Activated CD4-positive, alpha-beta T cell treated with anti-CD3 and anti-CD28 coated beads, Interleukin-2, amount 10 ng/mL, durations not matched to agents 7 days and 5 days (primary cell): ENCODE results near the gene SLX9. TPM values are rescaled to one million over a fixed set of nuclear protein-coding genes. Genes with fewer than 3 reads are reported as not detected.
"Not testable (repeated sequence)": the region's sequence is repeated elsewhere in the genome, so short reads cannot be mapped to it uniquely, and the experiment has no call there.

Experiments
- CTCF ChIA-PET: fragments of 350-600 bp; sonication (Branson Sonifier 250); formaldehyde crosslinking; loops from one replicate; lab custom pipeline; 2021; ENCODE audit warnings: antibody characterized with exemption; lab: Charles Lee
- POLR2A ChIA-PET: fragments of 350-600 bp; sonication (Branson Sonifier 250); formaldehyde crosslinking; loops from one replicate; lab custom pipeline; 2021; ENCODE audit warnings: antibody characterized with exemption; lab: Charles Lee
- DNase-seq: peaks from one replicate; pipeline ENCODE4 v3.0.0-alpha.2; 2020
- H3K27ac Mint-ChIP-seq: one replicate; pipeline ENCODE4 v1.8.0; 2021; ENCODE audit warnings: mild to moderate bottlenecking, moderate library complexity, mixed read lengths
- H3K27me3 Mint-ChIP-seq: one replicate; pipeline ENCODE4 v1.8.0; 2021; ENCODE audit warnings: mixed read lengths
- H3K36me3 Mint-ChIP-seq: one replicate; pipeline ENCODE4 v1.8.0; 2021; ENCODE audit warnings: low read depth, mixed read lengths
- H3K4me1 Mint-ChIP-seq: one replicate; pipeline ENCODE4 v1.8.0; 2021; ENCODE audit warnings: mixed read lengths
- H3K4me3 Mint-ChIP-seq: one replicate; pipeline ENCODE4 v1.8.0; 2021; ENCODE audit warnings: mild to moderate bottlenecking, moderate library complexity, mixed read lengths
- H3K9me3 Mint-ChIP-seq: one replicate; pipeline ENCODE4 v1.8.0; 2021; ENCODE audit warnings: mixed read lengths
- total RNA-seq, 2 experiments: library from RNA; stranded (reverse); gene quantifications; one replicate each; pipeline ENCODE4 v1.2.3, GENCODE V29; 2021

The SLX9 gene
- total RNA-seq, 2 experiments from 2014 or later, result 32.7 to 39.8 TPM

DNA sequence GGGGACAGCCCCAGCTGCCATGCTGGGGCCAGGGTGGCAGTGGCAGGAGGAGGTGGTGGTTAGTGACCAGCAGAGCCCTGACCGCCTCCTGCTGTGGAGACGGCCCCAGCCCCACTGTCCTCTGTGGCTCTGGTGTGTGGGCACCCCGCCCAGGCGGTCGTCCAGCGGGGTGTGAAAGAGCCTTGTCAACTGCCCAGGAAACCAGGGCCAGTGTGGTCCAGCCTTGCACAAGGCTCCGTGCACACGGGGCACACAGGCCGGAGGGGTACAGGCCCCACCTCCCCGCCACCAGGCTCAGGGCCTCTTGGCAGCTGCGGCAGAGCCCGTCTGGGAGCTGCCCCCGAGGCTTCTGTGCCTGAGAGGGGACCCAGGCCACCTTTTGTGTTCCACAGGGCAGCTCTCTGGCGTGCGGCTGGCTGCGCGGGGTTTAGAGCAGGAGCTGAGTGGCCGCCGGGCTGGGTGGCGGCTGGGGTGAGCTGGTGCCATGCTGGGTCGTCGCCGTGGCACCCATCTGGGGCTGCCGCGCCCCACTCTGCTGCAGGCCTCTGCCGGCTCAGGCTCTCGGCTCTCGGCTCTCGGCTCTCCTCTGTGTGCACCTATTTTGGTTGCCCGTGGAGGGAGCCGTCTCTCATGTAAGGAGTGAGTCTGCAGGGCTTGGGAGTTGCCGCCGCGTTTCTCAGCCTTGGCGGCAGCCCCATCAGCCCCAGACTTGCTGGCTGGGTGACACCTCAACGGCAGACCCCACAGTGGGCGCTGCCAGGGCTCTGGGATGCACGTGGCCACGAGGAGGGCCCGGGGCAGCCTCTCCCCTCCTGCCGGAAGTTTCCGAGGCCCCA, 36.1 kb downstream of the SLX9 start:
- Mint-ChIP-seq H3K27ac (no peak overlapping the region), H3K27me3 (no peaks in the 10 kb centered on the region), H3K9me3 (no peaks in the 10 kb centered on the region), H3K4me3 (no peak overlapping the region), H3K36me3 (no peaks in the 10 kb centered on the region), H3K4me1 (no peaks in the 10 kb centered on the region)
- ChIA-PET POLR2A (no interaction called here), CTCF (interaction anchor here (1.6 kb wide), 1 partner anchor 12 kb away, joined by 3 read pairs; no protein-coding TSS in a partner anchor)
- DNase-seq, result no peak

DNA sequence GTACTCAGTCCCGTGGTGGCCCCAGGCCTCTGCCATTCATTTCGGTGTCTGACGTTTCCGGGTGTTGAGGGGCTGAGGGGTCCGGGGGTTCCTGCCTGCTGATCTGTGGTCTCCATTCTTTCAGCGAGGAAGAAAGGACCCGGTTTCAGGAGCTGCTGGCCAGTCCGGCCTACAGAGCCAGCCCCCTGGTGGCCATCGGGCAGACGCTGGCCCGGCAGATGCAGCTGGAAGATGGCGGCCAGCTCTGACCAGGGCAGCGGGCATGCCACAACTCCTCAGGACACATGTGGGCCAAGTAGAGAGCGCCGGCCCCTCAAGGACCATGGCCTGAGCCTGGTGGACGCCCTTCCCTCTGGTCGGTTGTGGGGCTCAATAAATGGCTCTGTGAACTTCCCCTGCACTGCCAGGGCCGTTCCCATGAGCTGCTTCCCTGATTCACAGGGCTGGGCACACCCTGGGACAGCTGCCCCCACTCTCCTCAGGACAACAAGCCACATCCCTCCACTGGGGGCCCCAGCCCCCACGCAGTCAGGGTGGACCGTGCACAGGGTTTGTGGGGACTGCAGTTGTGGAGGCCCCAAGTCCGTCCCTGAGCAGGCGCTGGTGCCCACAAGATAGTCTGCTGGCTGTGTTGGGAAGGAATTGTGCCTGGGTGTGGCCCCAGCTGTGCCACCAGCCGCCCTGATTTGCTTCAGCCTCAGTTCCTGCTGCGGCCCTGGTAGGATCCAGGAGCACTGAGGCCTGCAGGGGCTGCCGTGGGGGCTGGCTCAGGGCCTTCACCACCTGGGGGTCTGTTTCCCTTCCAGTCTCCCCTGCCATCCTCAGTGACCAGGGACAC, 36.9 kb downstream of the SLX9 start:
- POLR2A ChIA-PET, H3K27me3 Mint-ChIP-seq, H3K4me3 Mint-ChIP-seq, H3K36me3 Mint-ChIP-seq, H3K27ac Mint-ChIP-seq, H3K4me1 Mint-ChIP-seq, DNase-seq, H3K9me3 Mint-ChIP-seq: not testable (repeated sequence)
- CTCF ChIA-PET, result interaction anchor here (1.6 kb wide), 1 partner anchor 13 kb away, joined by 3 read pairs; no protein-coding TSS in a partner anchor

DNA sequence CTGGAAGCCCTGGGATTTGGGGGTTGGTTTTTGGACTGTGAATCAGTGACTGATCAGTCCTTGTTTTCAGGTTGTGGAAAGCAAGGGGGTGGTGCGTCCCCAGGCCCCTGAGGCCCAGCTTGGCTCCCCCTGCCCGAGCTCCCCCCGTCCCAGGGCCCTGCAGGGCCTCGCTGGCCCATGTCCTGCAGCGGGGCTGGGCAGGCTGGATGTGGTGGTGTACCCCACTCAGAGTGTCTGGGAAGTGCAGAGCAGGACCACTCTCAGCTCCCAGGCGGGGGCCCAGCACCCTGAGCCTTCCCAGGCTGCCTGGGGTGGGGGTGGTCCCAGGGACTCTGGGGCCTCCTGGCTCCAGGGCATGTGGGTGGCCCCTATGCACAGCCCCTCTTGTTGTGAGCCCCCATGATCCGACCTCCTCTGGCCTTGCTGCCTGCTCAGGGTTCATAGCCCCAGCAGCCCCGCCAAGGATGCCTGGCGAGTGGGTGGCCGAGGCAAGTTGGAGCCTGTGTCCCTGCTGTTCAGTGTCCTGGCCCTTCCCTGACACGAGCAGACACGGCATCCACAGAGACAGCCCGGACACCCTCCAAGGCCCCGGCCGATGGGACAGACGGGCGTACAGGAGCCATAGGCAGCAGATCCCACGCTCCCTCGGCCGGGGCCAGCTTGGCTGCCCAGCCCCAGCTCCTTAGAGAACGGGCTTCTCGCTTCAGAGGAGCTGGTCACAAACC, 37.9 kb downstream of the SLX9 start:
- CTCF ChIA-PET, result no interaction called here
- POLR2A ChIA-PET, result no interaction called here
- Mint-ChIP-seq H3K27me3 (no peaks in the 10 kb centered on the region), H3K36me3 (no peaks in the 10 kb centered on the region), H3K4me3 (no peak overlapping the region), H3K4me1 (no peaks in the 10 kb centered on the region), H3K27ac (no peak overlapping the region), H3K9me3 (no peaks in the 10 kb centered on the region)
- DNase-seq, result no peak

DNA sequence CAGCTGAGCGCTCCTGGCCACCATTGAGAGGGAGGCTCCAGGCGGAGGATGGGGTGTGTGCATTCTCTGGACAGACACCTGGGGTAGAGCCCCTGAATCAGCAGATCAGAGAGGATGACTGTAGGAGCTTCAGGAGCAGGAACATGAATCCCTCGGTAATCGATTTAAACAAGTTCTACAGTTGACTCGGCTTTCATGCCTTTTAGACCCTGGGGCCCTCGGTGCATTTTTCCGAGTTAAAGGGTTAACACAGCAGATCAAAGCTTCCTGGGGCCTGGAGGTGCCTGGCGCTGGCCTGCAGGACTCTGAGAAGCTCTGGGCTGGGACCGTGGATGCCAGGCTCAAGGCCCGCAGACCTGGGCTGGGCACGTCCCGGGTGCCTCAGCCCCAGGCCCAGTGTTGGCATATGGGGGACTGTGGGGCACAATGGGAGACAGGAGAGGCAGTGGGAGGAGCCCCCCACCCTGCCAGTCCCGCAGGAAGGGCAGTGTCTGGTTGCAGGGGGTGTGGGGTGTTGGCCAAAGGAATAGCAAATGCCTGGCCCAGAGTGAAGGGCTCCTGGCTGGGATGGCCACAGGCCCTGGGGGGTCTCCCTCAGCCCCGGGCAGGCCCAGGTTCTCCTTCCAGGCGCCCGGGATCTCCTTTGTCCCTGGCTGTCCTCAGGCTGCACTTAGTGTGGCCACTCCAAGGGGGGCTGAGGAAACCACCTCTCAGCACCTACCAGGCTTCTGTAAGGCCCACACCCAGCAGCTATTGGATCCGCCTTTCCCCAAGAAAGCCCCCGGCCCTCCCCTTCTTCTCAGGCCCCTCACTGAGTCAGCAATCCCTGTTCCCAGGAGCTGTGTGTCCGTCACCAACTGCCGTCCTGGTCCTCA, 40.1 kb downstream of the SLX9 start:
- Mint-ChIP-seq H3K27me3 (no peaks in the 10 kb centered on the region), H3K4me1 (no peaks in the 10 kb centered on the region), H3K36me3 (no peaks in the 10 kb centered on the region), H3K4me3 (no peak overlapping the region), H3K9me3 (no peaks in the 10 kb centered on the region), H3K27ac (no peak overlapping the region)
- CTCF ChIA-PET, result interaction anchor here (0.6 to 2.0 kb wide), 2 partner anchors 13 to 291 kb away, joined by 3 to 4 read pairs; no protein-coding TSS in a partner anchor
- DNase-seq, result no peak
- POLR2A ChIA-PET, result no interaction called here

DNA sequence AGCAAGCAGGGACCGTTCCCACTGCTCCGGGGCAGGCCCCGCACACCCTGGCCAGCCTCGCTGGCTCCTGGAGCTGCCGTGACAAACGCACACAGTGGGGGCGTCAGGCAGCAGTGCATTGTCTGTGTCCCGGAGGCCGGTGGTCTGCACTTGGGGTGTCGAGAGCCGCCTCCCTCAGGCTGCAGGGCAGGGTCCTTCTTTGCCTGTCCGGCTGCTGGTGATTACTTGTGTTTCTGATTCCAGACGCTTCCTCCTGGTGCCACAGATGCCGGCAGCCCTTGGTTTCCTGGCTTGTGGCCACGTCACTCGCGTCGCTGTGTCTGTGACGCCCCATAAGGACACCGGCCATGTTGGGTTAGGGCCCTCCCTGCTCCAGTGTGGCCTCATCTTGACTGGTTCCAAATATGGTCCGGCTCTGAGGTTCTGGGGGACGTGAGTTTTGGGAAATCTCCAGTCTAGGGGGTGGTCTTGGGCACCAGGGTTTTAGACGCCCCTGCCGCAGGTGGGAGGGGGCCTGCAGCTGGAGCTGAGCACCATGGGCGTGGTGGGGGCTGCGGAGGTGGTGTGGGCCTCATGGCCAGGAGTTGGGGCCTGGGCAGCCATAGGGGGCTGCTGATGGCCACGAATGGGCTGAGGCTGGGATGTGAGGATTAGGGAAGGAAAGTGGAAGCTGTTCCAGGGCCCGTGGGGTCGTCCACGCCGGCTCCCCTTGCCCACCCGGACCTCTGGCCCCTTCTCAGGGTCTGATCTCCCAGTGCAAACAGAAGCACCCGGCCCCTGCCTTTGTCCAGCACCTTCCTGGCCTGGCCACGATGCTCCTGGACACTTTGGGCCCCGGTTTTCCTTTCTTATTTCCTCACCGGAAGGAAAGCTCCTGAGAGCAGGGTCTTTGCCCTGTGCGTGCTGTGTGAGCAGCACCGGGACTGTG, 41.0 kb downstream of the SLX9 start:
- Mint-ChIP-seq H3K27ac (no peak overlapping the region), H3K4me1 (no peaks in the 10 kb centered on the region), H3K4me3 (no peak overlapping the region), H3K27me3 (no peaks in the 10 kb centered on the region), H3K36me3 (no peaks in the 10 kb centered on the region), H3K9me3 (no peaks in the 10 kb centered on the region)
- no peak for DNase-seq
- ChIA-PET CTCF (interaction anchor here (0.6 to 2.0 kb wide), 2 partner anchors 14 to 290 kb away, joined by 3 to 4 read pairs; no protein-coding TSS in a partner anchor), POLR2A (no interaction called here)

DNA sequence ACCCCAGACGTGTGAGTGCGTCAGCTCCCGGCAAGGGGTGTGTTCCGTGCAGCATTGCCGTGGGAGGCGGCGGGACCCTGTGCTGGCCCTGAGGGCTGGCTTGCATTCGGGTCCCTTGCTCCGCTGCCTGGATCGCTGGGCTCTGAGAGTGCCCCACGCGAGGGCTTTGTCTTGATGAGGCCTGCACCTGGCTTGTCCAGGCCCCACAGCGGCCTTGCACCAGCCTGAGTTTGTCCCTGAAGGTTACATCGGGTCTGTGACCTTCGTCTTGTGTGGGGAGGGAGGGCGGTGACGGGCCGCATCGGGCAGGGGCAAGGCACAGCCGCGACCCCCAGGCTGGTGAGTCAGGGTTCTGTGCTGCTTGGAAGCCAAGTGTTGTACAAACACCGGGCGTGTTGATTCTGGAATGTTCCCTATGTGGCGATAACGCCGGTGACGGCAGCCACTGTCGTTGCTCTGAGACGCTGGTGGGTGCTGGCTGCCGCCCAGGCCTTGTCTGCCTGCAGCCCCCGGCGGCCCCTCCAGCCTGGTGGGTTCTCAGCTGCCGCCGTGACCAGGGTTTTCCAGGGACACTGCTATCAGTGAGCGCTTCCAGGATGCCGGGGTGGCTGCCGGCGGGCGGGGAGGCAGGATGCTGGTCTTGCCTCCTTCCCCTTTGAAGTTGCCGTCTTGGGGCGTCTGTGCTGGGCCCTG, 42.9 kb downstream of the SLX9 start:
- CTCF ChIA-PET, result no interaction called here
- no peaks in the 10 kb centered on the region for H3K9me3 Mint-ChIP-seq
- POLR2A ChIA-PET, result no interaction called here

DNA sequence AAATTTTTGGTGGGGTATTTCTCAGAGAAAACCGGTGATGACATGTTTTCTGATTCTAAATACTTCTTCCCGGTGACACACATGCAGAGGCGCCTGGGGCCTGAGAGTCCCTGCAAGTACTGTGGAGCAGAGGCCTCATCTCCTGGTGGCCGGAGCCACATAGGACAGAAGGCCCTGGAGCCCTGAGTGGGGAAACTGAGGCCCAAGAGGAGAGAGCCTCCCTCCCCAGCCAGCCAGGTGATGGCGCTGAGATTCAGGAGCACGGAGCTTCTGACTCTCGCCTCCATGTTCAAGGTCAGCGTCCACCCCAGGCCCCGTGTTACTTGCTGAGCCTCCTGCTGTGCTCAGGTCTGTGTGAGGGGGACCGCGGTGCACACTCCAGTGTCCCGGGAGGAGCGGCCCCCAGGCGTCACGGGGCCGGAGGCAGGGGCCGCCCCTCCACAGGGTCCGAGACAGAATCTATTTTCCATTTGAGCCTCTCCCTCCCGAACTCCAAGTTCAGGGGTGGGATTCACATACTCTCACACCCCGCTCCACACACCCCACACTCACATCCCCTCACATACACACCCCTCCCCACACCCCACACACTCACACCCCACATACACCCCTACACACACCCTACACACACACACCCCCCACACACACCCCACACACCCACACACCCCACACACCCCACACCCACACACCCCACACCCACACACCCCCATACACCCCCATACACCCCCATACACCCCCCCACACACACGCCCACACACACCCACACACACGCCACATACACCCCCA, 43.8 kb downstream of the SLX9 start:
- Mint-ChIP-seq H3K27me3 (no peaks in the 10 kb centered on the region), H3K4me3 (no peak overlapping the region), H3K27ac (no peak overlapping the region), H3K9me3 (no peaks in the 10 kb centered on the region), H3K4me1 (no peaks in the 10 kb centered on the region), H3K36me3 (no peaks in the 10 kb centered on the region)
- no peak for DNase-seq
- POLR2A ChIA-PET, result no interaction called here
- CTCF ChIA-PET, result no interaction called here

More for the DNA sequence above, 42.9 kb downstream of the SLX9 start:
- DNase-seq, result no peak
- no peaks in the 10 kb centered on the region for H3K36me3 Mint-ChIP-seq
- H3K4me3 Mint-ChIP-seq, result no peak overlapping the region
- no peaks in the 10 kb centered on the region for H3K4me1 Mint-ChIP-seq
- H3K27me3 Mint-ChIP-seq, result no peaks in the 10 kb centered on the region
- H3K27ac Mint-ChIP-seq, result no peak overlapping the region

DNA sequence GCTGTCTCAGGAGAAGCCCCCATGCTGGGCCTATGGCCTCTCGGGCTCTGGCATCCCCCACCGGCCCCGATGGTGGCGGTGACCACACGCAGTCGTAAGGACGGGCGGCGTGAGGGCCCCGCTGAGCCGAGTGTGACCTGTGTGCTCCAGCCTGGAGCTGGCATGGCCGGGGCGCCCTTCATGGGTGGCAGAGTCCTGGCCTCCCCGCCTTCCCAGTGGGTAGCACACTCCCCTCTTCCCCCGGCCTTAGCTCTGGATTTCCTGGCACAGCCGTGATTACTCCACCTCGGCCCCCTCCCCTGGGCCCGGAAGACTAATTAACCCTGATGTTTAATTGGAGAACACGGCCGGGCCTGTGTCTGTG, 44.6 kb downstream of the SLX9 start:
- DNase-seq, result no peak
- CTCF ChIA-PET, result no interaction called here
- Mint-ChIP-seq H3K27me3 (no peaks in the 10 kb centered on the region), H3K4me1 (no peaks in the 10 kb centered on the region), H3K4me3 (no peak overlapping the region), H3K36me3 (no peaks in the 10 kb centered on the region), H3K9me3 (no peaks in the 10 kb centered on the region), H3K27ac (no peak overlapping the region)
- POLR2A ChIA-PET, result no interaction called here

DNA sequence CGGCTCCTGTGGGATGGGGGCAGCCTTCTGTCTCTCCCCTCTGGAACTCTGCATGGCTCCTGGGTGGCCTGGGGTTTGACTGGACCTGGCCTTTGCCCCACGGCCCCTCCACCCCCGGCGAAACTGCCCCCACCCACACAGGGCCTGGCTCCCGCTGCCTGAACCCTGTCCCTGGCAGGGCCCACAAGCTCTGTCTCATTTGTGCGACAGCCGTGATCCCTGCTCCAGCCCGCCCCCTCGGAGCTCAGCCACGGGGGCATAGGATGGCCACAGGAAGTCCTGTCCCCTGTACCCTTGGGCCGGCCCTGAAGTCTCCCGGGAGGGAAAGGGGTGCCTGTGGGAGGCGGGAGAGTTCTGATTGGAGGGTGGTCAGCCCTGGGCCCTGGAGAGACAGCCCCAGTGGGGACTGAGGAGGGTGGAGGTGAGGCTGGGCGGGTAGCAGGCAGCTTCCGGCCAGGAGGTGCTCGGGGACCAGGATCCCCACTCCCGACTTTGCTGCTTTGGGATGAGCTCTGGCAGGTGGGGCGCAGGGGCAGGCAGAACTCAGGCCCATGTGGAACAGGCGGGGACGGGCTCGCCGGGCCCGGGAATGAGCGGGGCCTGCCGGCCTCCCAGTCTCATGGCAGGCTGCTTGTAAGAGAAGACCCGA, 45.1 kb downstream of the SLX9 start:
- H3K4me1 Mint-ChIP-seq, result no peaks in the 10 kb centered on the region
- H3K4me3 Mint-ChIP-seq, result no peak overlapping the region
- ChIA-PET POLR2A (no interaction called here), CTCF (interaction anchor here (1.0 kb wide), 1 partner anchor 29 kb away, joined by 3 read pairs; no protein-coding TSS in a partner anchor)
- H3K9me3 Mint-ChIP-seq, result no peaks in the 10 kb centered on the region
- no peaks in the 10 kb centered on the region for H3K27me3 Mint-ChIP-seq
- H3K36me3 Mint-ChIP-seq, result no peaks in the 10 kb centered on the region
- H3K27ac Mint-ChIP-seq, result no peak overlapping the region
- DNase-seq, result no peak
